Activated naive CD4-positive, alpha-beta T cell treated with anti-CD3 and anti-CD28 coated beads for 36 hours (primary cell): ENCODE data around the gene TSC2. TPM values are rescaled to one million over a fixed set of nuclear protein-coding genes. Genes with fewer than 3 reads are reported as not detected.
"Not testable (repeated sequence)": the region's sequence is repeated elsewhere in the genome, so short reads cannot be mapped to it uniquely, and the experiment has no call there.

Experiments
- CTCF ChIA-PET: fragments of 350-600 bp; sonication (Branson Sonifier 250); formaldehyde crosslinking; loops from one replicate; lab custom pipeline; 2021; ENCODE audit warnings: antibody characterized with exemption; lab: Charles Lee
- DNase-seq: peaks from one replicate; pipeline ENCODE4 v3.0.0-alpha.2; 2020
- H3K27ac Mint-ChIP-seq: one replicate; pipeline ENCODE4 v1.8.0; 2021; ENCODE audit warnings: mild to moderate bottlenecking, mixed read lengths
- H3K27me3 Mint-ChIP-seq: one replicate; pipeline ENCODE4 v1.8.0; 2021; ENCODE audit warnings: low read depth, mixed read lengths
- H3K36me3 Mint-ChIP-seq: one replicate; pipeline ENCODE4 v1.8.0; 2021; ENCODE audit warnings: low read depth, mixed read lengths
- H3K4me1 Mint-ChIP-seq: one replicate; pipeline ENCODE4 v1.8.0; 2021; ENCODE audit warnings: low read depth, mixed read lengths
- H3K4me3 Mint-ChIP-seq: one replicate; pipeline ENCODE4 v1.8.0; 2021; ENCODE audit warnings: mild to moderate bottlenecking, moderate library complexity, mixed read lengths
- H3K9me3 Mint-ChIP-seq: one replicate; pipeline ENCODE4 v1.8.0; 2021; ENCODE audit warnings: mixed read lengths
- intact Hi-C: fragments of 100-400 bp; cut with micrococcal nuclease; formaldehyde crosslinking; loops from one replicate; pipeline ENCODE4 v1.15.1; 2023
- total RNA-seq, 2 experiments: library from RNA; stranded (reverse); gene quantifications; one replicate each; pipeline ENCODE4 v1.2.3, GENCODE V29; 2021

The TSC2 gene
- total RNA-seq, 2 experiments from 2014 or later = 72.3 to 72.7 TPM

DNA sequence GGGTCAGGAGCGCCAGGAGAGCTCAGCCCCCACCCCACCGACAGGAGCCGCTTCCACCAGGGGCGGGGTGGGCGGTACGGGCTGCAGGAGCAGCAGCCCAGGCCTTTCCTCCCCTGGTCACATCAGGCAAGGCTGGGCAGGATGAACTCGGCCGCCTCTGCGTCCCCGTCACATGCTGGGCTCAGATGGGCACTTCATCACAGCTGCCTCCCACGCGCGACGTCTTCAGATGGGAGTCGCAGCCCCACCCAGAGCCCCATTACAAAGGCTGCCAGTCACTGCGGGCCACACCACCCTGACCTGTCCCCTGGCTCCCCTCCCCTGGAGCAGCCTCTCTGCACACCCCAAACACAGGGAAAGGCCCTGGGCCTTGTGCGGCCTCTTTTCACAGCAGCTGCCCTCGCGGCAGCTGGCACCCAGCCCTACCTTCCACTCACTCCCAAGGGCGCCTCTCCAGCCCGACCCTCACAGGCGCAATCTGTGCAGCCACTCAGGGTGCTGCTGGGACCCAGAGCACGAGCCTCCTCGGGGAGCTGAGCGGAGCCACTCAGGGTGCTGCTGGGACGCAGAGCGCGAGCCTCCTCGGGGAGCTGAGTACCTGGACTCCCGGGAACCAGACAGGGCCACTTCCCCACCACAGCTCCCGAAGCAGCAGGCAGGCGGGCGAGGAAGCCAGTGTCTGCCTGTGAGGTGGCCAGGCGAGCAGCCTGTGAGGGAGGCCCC lies 42.8 kb upstream of the TSC2 start:
- Mint-ChIP-seq H3K27me3 (no peaks in the 10 kb centered on the region), H3K4me3 (no peak overlapping the region), H3K4me1 (peaks cover 37% of the 10 kb centered on the region), H3K27ac (no peak overlapping the region), H3K36me3 (peaks cover 35% of the 10 kb centered on the region), H3K9me3 (no peaks in the 10 kb centered on the region)
- DNase-seq = no peak
- CTCF ChIA-PET = interaction anchor here (0.6 to 2.2 kb wide), 6 partner anchors 7 to 135 kb away, joined by 3 to 36 read pairs (median 5); no protein-coding TSS in a partner anchor
- intact Hi-C loops = loop anchor here (5.0 kb wide), 1 partner anchor 148 kb away; no protein-coding TSS in a partner anchor

DNA sequence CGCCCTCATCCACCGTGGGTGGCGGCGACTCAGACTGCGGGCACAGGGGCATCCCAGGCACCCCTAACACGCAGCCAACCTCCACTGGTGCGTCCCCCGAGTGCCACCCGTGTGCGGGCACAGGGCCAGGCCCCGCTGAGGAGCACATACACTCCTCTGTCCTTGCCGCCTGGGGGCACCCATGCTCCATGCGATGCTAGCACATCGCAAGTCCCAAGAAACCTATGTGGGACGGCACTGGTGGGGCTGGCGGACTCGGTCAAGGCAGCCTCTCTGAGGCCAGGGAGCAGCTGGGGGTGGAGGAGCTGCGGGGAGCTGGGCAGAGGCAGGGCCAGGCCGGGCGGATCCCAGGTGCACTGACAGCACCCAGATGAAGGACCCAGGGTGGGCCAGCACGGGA lies 42.1 kb upstream of the TSC2 start:
- no peaks in the 10 kb centered on the region for H3K9me3 Mint-ChIP-seq
- no peaks in the 10 kb centered on the region for H3K27me3 Mint-ChIP-seq
- intact Hi-C loops = loop anchor here (5.0 kb wide), 1 partner anchor 148 kb away; no protein-coding TSS in a partner anchor
- DNase-seq = no peak
- no peak overlapping the region for H3K4me3 Mint-ChIP-seq
- peaks cover 39% of the 10 kb centered on the region for H3K36me3 Mint-ChIP-seq
- H3K4me1 Mint-ChIP-seq = peaks cover 42% of the 10 kb centered on the region
- CTCF ChIA-PET = no interaction called here
- H3K27ac Mint-ChIP-seq = no peak overlapping the region

DNA sequence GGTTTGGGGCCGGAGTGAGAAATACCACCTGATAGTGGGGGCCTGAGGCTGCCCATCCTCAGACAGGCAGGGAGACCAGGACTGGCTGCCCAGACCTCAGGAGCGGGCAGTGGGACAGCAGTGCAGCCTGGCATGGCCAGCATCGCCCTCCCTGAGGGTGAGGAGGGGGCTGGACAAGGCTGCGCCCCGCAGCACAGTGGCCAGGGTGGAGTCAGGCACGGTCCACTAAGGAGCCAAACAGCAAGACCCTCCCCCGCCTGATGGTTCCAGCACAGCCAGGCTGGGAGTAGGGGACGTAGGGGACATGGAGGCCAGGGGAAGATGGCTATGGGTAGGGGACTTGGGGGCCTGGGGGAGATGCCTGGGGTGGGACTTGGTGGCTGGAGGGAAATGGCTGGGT lies 41.5 kb upstream of the TSC2 start:
- intact Hi-C loops = loop anchor here (5.0 kb wide), 1 partner anchor 149 kb away; no protein-coding TSS in a partner anchor
- Mint-ChIP-seq H3K27me3 (no peaks in the 10 kb centered on the region), H3K27ac (peak overlapping the region; percentile 46), H3K4me1 (peaks cover 42% of the 10 kb centered on the region), H3K4me3 (no peak overlapping the region), H3K9me3 (no peaks in the 10 kb centered on the region), H3K36me3 (peaks cover 36% of the 10 kb centered on the region)
- CTCF ChIA-PET = no interaction called here
- DNase-seq = no peak

DNA sequence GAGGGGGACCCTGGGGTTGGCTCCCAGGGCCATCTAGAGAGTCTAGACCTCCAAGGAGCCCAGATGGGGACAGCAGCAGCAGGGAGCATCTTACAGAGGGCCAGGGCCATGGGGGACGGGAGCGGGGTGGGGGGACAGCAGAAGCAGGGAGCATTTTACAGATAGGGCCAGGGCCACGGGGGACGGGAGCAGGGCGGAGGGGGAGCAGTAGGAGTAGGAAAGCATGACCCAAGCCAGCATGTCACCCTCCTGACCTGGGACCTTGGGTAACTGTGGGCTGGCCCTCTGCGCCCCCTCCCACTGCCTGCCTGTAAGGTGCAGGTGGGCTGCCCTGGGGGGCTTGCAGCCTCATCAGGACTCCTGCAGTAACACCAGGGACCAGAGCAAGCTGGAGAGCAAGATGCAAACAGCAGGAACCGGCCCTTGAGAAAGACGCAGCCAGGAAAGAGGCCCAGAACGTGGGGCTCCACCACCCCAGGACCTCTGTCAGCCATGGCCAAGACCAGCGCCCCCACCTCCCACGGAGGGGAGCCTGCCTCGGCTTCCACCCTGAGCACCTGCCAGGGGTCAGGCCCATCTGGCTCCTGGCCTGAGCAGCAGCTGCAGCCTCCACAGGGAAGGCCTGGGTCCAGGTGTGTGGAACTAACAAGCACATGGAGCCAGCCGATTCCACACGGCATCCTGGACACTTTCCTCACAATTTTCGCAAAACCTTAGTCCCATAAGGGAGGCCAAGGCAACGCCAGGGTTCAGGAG lies 40.5 kb upstream of the TSC2 start:
- CTCF ChIA-PET = interaction anchor here (0.6 to 1.3 kb wide), 4 partner anchors 9 to 141 kb away, joined by 3 to 4 read pairs (median 3); no protein-coding TSS in a partner anchor
- Mint-ChIP-seq H3K4me3 (peak overlapping the region; percentile 82), H3K27ac (peak overlapping the region; percentile 89), H3K27me3 (no peaks in the 10 kb centered on the region), H3K36me3 (peaks cover 33% of the 10 kb centered on the region), H3K4me1 (peaks cover 42% of the 10 kb centered on the region), H3K9me3 (no peaks in the 10 kb centered on the region)
- no peak for DNase-seq
- intact Hi-C loops = loop anchor here (5.0 kb wide), 1 partner anchor 150 kb away; no protein-coding TSS in a partner anchor

DNA sequence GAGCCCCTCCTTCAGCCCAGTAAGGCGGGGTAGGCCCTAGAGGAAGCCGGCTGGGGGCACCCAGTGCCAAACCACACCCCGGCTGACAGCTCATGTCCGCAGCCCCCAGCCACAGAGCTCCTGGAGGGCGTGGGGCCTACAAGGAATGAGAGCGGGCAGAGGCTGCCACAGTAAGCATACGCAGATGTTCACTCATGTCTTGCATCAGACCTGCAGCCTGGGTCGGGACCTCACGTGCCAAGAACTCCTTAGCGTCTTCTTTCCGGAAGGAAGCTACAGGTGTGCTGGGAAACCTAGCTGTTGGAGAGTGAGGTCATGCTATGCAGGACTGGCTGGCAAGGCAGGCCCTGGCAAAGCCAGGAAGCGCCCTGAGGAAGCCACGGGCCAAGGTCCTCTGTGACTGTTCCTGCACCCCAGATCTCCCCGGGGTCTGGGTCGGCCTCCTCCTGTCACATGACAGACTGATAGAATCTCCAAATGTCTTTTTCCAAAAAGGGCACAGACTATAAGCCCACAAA lies 39.7 kb upstream of the TSC2 start:
- intact Hi-C loops = loop anchor here (2.0 to 5.0 kb wide), 2 partner anchors 43 to 151 kb away; partner anchors contain the start of gene RPS2
- DNase-seq = peak; percentile 62
- Mint-ChIP-seq H3K9me3 (no peaks in the 10 kb centered on the region), H3K27ac (peak overlapping the region; percentile 89), H3K4me1 (peaks cover 42% of the 10 kb centered on the region), H3K4me3 (peak overlapping the region; percentile 82), H3K36me3 (peaks cover 30% of the 10 kb centered on the region), H3K27me3 (no peaks in the 10 kb centered on the region)
- CTCF ChIA-PET = interaction anchor here (0.9 to 1.3 kb wide), 4 partner anchors 9 to 20 kb away, joined by 3 to 4 read pairs (median 3); no protein-coding TSS in a partner anchor

DNA sequence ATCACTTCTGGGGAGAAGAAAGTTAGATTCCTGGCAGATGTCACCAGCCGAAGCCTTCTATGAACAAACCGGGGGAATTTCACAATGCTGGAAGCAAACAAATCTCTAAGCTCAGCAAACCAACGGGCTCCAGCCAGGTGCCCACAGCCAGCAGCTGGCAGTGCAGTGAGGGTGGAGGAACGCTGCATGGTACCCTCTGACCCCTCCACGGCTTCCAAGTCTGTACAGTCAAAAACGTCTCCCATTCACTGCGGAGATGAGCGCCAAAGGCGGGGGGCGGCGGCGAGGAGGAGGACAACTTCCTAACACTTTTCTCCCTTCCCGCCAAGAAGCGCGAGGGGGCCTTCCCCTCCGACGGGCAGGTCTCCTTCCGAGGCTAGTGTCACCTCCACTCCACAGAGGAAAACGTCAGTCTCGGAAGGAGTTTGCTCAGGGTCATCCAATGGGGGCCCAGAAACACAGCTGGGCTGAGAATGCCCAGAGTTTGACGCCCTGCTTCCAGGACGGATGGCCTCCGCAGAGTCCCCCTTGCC lies 39.1 kb upstream of the TSC2 start:
- peak; percentile 77 for DNase-seq
- Mint-ChIP-seq H3K4me3 (peak overlapping the region; percentile 82), H3K36me3 (peaks cover 30% of the 10 kb centered on the region), H3K4me1 (peaks cover 42% of the 10 kb centered on the region), H3K27ac (peak overlapping the region; percentile 89), H3K27me3 (no peaks in the 10 kb centered on the region), H3K9me3 (no peaks in the 10 kb centered on the region)
- intact Hi-C loops = loop anchor here (1.0 to 5.0 kb wide), 3 partner anchors 16 to 151 kb away; partner anchors contain the start of gene RPS2
- CTCF ChIA-PET = interaction anchor here (0.6 to 1.3 kb wide), 4 partner anchors 10 to 19 kb away, joined by 3 read pairs; no protein-coding TSS in a partner anchor

DNA sequence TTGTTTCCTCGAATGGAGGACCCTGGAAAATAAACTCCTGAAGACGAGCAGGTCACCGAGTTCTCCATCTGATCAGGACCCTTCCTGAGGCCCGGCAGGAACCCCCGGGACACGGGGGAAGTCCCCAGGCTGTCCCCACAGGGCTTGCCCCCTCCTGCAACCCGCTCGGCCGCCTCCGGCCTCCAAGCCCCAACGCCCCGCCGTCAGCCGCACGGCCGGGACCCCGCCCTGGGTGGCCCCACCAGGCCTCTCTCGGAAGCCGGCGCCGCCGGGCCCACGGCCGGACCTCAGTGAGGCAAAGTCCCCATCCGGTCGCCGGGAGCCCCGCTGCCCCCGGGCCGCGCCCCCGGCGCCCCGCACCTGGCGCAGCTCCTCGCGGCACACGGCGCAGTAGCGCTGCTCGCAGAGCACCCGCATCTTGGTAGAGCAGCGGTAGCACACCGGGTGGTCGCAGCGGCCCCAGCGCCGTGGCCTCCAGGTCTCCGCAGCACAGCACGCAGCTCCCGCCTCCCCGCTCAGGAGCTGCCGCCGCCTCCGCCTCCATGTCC lies 38.5 kb upstream of the TSC2 start:
- DNase-seq = no peak
- CTCF ChIA-PET = interaction anchor here (0.6 to 1.0 kb wide), 2 partner anchors 12 to 19 kb away, joined by 3 read pairs; no protein-coding TSS in a partner anchor
- Mint-ChIP-seq H3K27me3 (no peaks in the 10 kb centered on the region), H3K9me3 (no peaks in the 10 kb centered on the region), H3K4me3 (peak overlapping the region; percentile 82), H3K36me3 (peaks cover 30% of the 10 kb centered on the region), H3K27ac (peak overlapping the region; percentile 89), H3K4me1 (peaks cover 42% of the 10 kb centered on the region)
- intact Hi-C loops = loop anchor here (1.0 to 5.0 kb wide), 3 partner anchors 17 to 152 kb away; partner anchors contain the start of gene RPS2

DNA sequence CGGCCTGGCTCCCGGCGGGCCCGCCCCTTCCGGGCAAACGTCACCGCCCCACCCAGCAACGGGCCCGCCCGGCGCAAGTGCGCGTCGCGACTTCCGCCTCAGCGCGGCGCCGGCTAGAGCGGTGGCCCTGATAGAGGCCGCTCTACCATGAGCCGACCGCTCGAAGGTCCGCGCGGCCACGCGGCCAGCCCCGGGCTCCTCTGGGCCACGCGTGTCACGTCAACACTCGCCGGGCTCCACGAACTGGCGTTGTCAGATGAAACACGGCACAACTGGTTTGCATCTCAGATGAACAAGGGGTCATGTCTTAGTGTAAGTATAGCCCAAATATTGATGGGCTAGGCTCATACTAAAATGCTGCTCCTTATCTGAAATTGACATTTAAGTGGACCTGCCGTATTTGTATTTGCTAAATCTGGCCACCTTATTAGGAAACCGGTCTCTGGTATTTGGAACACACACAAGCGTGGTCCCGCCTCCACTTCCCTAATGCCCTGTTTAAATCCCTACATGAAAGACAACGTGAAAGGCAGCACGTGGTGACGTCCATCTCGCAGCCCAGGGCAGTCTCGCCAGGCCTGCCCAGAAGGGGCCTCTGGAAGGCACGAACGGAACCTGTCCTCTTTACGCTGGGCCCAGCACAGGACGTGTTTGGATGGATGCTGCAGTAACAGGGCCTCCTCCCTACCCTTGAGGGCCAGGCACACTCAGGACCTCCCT lies 37.8 kb upstream of the TSC2 start, which contains the start of gene ZNF598:
Gene ZNF598 (minus strand): TSS at position 31 of the 720 bp plus-strand sequence.
- intact Hi-C loops = loop anchor here (1.0 to 5.0 kb wide), 3 partner anchors 18 to 153 kb away; partner anchors contain the start of gene RPS2
- H3K4me1 Mint-ChIP-seq = peaks cover 39% of the 10 kb centered on the region
- H3K27me3 Mint-ChIP-seq = no peaks in the 10 kb centered on the region
- CTCF ChIA-PET = no interaction called here
- DNase-seq = peak; percentile 77
- H3K36me3 Mint-ChIP-seq = peaks cover 30% of the 10 kb centered on the region
- H3K27ac Mint-ChIP-seq = peak within 1 kb of the TSS; percentile 89
- no peaks in the 10 kb centered on the region for H3K9me3 Mint-ChIP-seq
- peak within 1 kb of the TSS; percentile 88 for H3K4me3 Mint-ChIP-seq

DNA sequence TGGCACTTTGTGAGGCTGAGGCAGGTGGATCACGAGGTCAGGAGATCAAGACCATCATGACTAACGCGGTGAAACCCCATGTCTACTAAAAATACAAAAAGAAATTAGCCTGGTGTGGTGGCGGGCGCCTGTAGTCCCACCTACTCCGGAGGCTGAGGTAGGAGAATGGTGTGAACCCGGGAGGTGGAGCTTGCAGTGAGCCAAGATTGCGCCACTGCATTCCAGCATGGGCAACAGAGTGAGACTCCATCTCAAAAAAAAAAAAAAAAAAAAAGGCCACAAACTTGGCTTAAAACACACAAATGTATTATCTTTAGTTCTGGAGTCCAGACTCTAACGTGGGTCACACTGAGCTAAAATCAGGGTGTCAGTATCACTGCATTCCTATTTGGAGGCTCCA lies 36.1 kb upstream of the TSC2 start:
- H3K4me3 Mint-ChIP-seq = peak overlapping the region; percentile 24
- peaks cover 23% of the 10 kb centered on the region for H3K4me1 Mint-ChIP-seq
- peaks cover 25% of the 10 kb centered on the region for H3K36me3 Mint-ChIP-seq
- H3K27ac Mint-ChIP-seq, DNase-seq, H3K27me3 Mint-ChIP-seq, intact Hi-C loops, H3K9me3 Mint-ChIP-seq: not testable (repeated sequence)
- CTCF ChIA-PET = interaction anchor here (0.7 to 2.1 kb wide), 5 partner anchors 8 to 29 kb away, joined by 3 to 8 read pairs (median 4); no protein-coding TSS in a partner anchor

DNA sequence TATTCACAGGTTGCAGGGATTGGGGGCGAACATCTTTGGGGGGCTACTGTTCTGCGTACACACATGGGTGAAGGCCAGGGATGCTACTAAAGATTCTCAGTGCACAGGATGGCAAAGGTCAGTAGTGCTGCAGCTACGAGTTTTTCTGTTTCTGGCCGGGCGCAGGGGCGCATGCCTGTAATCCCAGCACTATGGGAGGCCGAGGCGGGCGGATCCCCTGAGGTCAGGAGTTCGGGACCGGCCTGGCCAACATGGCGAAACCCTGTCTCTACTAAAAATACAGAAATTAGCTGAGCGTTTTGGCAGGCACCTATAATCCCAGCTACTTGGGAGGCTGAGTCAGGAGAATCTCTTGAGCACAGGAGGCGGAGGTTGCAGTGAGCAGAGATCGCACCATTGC lies 34.3 kb upstream of the TSC2 start:
- Mint-ChIP-seq H3K27ac (no peak overlapping the region), H3K4me3 (no peak overlapping the region), H3K4me1 (peaks cover 8% of the 10 kb centered on the region), H3K27me3 (peaks cover 2% of the 10 kb centered on the region), H3K9me3 (no peaks in the 10 kb centered on the region), H3K36me3 (peaks cover 8% of the 10 kb centered on the region)
- intact Hi-C loops = no loop called here
- no peak for DNase-seq
- CTCF ChIA-PET = interaction anchor here (0.6 to 1.7 kb wide), 4 partner anchors 9 to 127 kb away, joined by 3 to 5 read pairs (median 4); no protein-coding TSS in a partner anchor
